Kidney (tissue), 14 donors: ENCODE measurements around the gene ZC3H14. TPM values are rescaled to one million over a fixed set of nuclear protein-coding genes. Genes with fewer than 3 reads are reported as not detected.

Experiments
- DNase-seq, 5 donors: peaks; one replicate each; pipeline ENCODE4 v3.0.0-alpha.2; 2013 to 2020
- FAIRE-seq: peaks from 2 replicates; lab custom pipeline; 2012; peaks lifted over from hg19 to GRCh38; lab: Jason Lieb, UNC
- H3K27ac ChIP-seq, 2 donors: one replicate each; pipeline ENCODE4 v1.7.0; 2013; ENCODE audit warnings: low read depth in 2 of 2, low read length in 2 of 2, inconsistent platforms in 1 of 2
- H3K27me3 ChIP-seq: one replicate; pipeline ENCODE4 v1.7.1; 2013; ENCODE audit warnings: low read length, inconsistent platforms; ENCODE audit not compliant: control insufficient read depth, insufficient read depth
- H3K36me3 ChIP-seq, 3 donors: one replicate each; pipeline versions ENCODE4 v1.7.0 to v1.7.1; 2013; ENCODE audit warnings: low read length in 3 of 3, control low read depth in 1 of 3, inconsistent platforms in 1 of 3; ENCODE audit not compliant: insufficient read depth in 3 of 3, control insufficient read depth in 2 of 3
- H3K4me1 ChIP-seq, 3 donors: one replicate each; pipeline versions ENCODE4 v1.7.0 to v1.7.1; 2013; ENCODE audit warnings: low read length in 3 of 3, inconsistent platforms in 1 of 3, low read depth in 1 of 3; ENCODE audit not compliant: control insufficient read depth in 2 of 3, insufficient read depth in 2 of 3
- H3K4me3 ChIP-seq, 3 donors: one replicate each; pipeline versions ENCODE4 v1.7.0 to v1.8.1; 2013; ENCODE audit warnings: low read length in 3 of 3, control low read depth in 1 of 3, inconsistent platforms in 1 of 3
- H3K9ac ChIP-seq, 3 donors: one replicate each; pipeline versions ENCODE4 v1.7.0 to v1.7.1; 2013; ENCODE audit warnings: low read length in 3 of 3, control low read depth in 1 of 3, inconsistent platforms in 1 of 3
- H3K9me3 ChIP-seq, 3 donors: one replicate each; pipeline versions ENCODE4 v1.7.0 to v1.7.1; 2013; ENCODE audit warnings: low read length in 3 of 3, control low read depth in 1 of 3, inconsistent platforms in 1 of 3; ENCODE audit not compliant: control insufficient read depth in 2 of 3, insufficient read depth in 1 of 3
- intact Hi-C: fragments of 100-400 bp; cut with DNase I; formaldehyde crosslinking; loops from one replicate; pipeline ENCODE4 v1.11.1; 2022
- polyA plus RNA-seq: library from polyadenylated mRNA; stranded (reverse); fragments of 350-450 nt; fragmentation: Illumina TruSeq; extraction: RNeasy Lipid Tissue Mini Kit (QIAGEN cat#74804); gene quantifications from one replicate; pipeline ENCODE4 v1.2.3, GENCODE V29; 2014; ENCODE audit warnings: low read depth, low replicate concordance; ENCODE audit not compliant: insufficient read depth
- total RNA-seq: library from RNA; stranded (reverse); fragmentation: NEBNext Ultra II Directional; extraction: Animal tissue kit (Norgen Biotek cat#: 25700); gene quantifications from one replicate; pipeline ENCODE4 v1.2.1, GENCODE V29; 2021
- TF ChIP-seq, protein P1 (sequence below): IDR thresholded peaks from 3 replicates; pipeline ENCODE4 v1.5.1; 2012; ENCODE audit warnings: mild to moderate bottlenecking, moderate library complexity, borderline replicate concordance; ENCODE audit not compliant: insufficient read depth; ENCODE audit errors: extremely low read depth
- donor health status: control.
- donor health status: control.
- donor health status: control.
- donor health status: control.
- donor health status: control.
- donor health status: DM: yes; HTN: yes; CAD: no.
- donor health status: Normal renal cell carcinoma (clear cell type).

ZC3H14 gene
- total and polyA plus RNA-seq, 2 donors from 2014 or later, result 27.7 to 49.7 TPM

DNA sequence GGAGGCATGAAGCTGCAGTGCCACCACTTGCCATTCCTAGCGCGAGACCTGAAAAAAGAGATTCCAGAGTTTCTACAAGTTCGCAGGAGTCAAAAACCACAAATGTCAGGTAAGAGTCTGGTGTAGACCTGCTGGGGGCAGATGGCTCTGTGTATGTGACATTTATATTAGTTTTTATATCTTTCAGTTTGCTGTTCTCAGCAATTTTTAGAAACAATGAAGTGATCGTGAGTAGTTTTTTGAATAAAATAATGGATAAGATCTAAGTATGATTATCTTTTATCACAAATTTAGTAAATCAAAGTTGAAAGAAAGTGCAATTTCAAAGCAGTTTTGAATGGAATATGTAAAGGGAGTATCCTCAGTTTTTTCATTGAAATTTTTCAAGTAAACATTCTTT is 9.3 kb downstream of the ZC3H14 start:
- no peaks in the 10 kb centered on the region for H3K4me1 ChIP-seq
- no peak overlapping the region for H3K27ac ChIP-seq
- TF ChIP-seq, protein P1, sequence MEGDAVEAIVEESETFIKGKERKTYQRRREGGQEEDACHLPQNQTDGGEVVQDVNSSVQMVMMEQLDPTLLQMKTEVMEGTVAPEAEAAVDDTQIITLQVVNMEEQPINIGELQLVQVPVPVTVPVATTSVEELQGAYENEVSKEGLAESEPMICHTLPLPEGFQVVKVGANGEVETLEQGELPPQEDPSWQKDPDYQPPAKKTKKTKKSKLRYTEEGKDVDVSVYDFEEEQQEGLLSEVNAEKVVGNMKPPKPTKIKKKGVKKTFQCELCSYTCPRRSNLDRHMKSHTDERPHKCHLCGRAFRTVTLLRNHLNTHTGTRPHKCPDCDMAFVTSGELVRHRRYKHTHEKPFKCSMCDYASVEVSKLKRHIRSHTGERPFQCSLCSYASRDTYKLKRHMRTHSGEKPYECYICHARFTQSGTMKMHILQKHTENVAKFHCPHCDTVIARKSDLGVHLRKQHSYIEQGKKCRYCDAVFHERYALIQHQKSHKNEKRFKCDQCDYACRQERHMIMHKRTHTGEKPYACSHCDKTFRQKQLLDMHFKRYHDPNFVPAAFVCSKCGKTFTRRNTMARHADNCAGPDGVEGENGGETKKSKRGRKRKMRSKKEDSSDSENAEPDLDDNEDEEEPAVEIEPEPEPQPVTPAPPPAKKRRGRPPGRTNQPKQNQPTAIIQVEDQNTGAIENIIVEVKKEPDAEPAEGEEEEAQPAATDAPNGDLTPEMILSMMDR, result no peak
- H3K4me3 ChIP-seq, result no peak overlapping the region
- H3K36me3 ChIP-seq, result peaks cover 19 to 68% (median 28%) of the 10 kb centered on the region in 3 donors
- no peak for FAIRE-seq
- no peak for DNase-seq
- intact Hi-C loops, result no loop called here
- H3K9me3 ChIP-seq, result no peaks in the 10 kb centered on the region
- H3K9ac ChIP-seq, result no peak overlapping the region
- no peaks in the 10 kb centered on the region for H3K27me3 ChIP-seq

DNA sequence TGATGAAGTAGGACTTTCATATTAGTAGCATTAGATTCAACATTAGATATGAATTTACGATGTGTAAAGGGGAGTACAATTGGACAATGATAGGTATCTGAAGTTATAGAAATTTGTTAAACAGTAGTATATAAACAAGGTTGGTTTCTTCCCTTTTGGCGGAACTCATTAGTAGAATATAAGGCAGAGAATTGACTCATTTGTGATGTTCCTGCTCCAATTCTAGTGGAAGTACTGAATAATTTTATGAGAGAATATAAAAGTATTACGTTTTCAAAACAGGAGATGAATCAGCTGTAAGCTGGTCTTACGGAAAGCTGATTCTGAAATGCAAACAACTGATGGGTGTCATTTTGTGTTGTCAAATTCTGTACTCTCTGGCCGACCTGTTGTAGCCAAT is 13.4 kb downstream of the ZC3H14 start:
- Histone ChIP-seq H3K36me3 (peaks cover 16 to 58% (median 23%) of the 10 kb centered on the region in 3 donors), H3K27me3 (no peaks in the 10 kb centered on the region), H3K9ac (no peak overlapping the region), H3K27ac (no peak overlapping the region), H3K4me1 (no peaks in the 10 kb centered on the region), H3K4me3 (no peak overlapping the region), H3K9me3 (no peaks in the 10 kb centered on the region)
- intact Hi-C loops, result no loop called here
- FAIRE-seq, result no peak
- TF ChIP-seq, protein P1, result no peak
- no peak for DNase-seq

DNA sequence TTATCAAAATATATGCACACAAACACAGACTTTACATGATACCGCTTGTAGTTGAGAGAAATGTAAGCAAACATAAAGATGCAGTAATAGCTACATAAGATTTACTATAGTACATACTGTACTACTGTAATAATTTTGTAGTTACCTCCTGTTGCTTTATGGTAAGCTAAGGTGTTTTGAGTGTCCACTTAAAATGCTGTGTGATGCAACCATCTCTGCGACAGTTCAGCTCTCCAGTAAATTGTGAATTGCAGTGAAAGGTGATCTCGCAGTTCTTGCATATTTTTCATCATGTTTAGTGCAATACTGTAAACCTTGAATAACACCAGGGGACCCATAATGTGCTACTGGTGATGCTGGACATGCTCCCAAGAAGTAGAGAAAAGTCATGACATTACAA is 21.6 kb downstream of the ZC3H14 start:
- H3K9me3 ChIP-seq, result no peaks in the 10 kb centered on the region
- DNase-seq, result no peak
- peaks cover 6 to 19% (median 8%) of the 10 kb centered on the region in 3 donors for H3K36me3 ChIP-seq
- no peaks in the 10 kb centered on the region for H3K27me3 ChIP-seq
- no peaks in the 10 kb centered on the region for H3K4me1 ChIP-seq
- intact Hi-C loops, result no loop called here
- FAIRE-seq, result no peak
- H3K9ac ChIP-seq, result no peak overlapping the region
- no peak overlapping the region for H3K27ac ChIP-seq
- TF ChIP-seq, protein P1, result no peak
- no peak overlapping the region for H3K4me3 ChIP-seq

DNA sequence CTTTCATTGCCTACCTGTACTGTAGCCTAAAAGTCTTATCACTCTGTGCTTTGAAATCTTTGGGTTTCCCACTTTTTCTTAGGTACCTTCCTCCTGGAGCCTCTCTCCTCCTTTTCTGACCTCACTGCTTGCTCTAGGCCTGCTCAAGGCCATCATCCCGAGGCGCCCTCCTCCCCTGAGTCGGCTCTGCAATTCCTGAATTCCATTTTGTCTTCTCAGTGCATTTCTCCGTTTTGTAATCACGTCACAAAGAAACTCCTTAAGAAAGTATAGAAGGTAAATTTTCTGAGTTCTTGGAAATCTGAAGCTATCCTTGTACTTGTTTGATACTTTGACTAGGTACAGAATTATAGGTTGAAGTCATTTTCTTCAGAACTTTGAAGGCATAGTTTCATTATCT is 25.2 kb downstream of the ZC3H14 start:
- FAIRE-seq, result no peak
- intact Hi-C loops, result no loop called here
- H3K9ac ChIP-seq, result no peak overlapping the region

More for the DNA sequence above, 25.2 kb downstream of the ZC3H14 start:
- Histone ChIP-seq H3K36me3 (peaks cover 0 to 16% (median 5%) of the 10 kb centered on the region in 3 donors), H3K4me3 (no peak overlapping the region), H3K4me1 (no peaks in the 10 kb centered on the region), H3K27ac (no peak overlapping the region), H3K9me3 (no peaks in the 10 kb centered on the region), H3K27me3 (no peaks in the 10 kb centered on the region)
- TF ChIP-seq, protein P1, result no peak
- no peak for DNase-seq
